HG02763 (cell line): ENCODE results near the gene CRHR2.
"Not testable (repeated sequence)": the region's sequence is repeated elsewhere in the genome, so short reads cannot be mapped to it uniquely, and the experiment has no call there.

Experiments used
- ATAC-seq: cut with Tn5 transposase; IDR thresholded peaks from one replicate; pipeline ENCODE4 v1.9.1; 2021; ENCODE audit warnings: mild to moderate bottlenecking, moderate library complexity; ENCODE audit not compliant: unreplicated experiment

Gene CRHR2

DNA sequence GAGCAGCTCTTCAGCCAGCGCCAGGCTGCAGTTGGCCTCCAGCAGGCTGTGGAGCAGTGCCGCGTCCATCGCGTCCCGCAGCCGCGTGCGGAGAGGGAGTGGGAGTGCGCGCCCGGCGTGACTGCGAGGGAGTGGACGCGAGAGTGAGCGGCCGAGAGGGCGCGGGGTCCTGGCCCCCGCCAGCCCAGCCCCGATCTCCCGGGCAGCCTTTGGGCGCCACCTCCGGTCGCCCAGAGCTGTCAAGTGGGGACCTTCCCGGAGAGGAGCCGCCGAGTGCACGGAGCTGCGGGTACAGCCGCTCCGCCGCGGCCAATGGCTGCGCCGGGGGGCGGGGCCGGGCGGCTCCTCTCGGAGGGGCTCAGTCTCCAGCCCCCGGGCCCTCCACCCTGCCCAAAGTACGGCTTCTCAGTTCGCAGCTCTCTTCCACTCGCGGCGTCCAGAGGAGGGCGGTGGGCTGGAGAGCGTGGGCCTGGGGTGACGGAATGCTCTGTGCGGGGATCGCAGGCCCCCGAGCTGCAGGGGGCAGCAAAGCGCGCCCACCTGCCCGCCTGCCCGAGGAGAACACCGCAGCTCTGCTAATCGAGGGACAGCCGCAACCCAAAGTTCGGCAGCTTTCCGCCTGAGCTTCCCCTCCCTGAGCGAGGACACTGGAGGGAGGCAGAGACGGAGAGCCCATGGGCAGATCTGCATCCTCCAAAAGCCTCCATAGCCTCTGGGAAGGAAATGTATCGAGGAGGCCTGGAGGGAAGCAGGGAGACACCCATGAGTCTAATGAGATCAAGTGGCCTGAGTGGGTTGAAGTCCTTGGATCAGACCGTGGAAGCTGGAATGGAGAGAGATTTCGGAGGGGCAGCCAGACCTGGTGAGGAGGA lies at the start of gene CRHR2:
Gene CRHR2 (minus strand): TSS at position 245 of the 872 bp plus-strand sequence. CDS start 176 bp downstream, at position 69.
- no peak for ATAC-seq

DNA sequence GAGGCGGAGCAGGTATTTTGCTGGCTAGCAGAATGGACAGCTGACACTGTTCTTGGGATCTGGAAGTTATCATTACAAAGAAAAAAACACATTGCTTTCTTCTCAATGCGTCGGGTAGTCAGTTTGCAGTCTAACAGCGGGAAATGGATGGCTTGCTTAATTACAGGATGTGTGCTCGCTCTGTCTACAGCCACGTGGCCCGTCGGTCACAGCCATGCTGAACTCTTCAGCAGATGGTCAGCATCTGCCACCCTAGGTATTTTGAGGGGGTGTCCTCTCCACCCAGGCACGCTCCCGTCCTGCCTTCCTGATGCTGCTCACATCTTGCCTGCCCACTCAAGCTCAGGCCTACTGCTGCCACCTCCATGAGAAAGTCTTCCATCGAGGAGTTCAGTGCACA lies 49.3 kb upstream of the CRHR2 start:
- no peak for ATAC-seq

- ATAC-seq: no peak
Observed at GRCh38 chr7:30730996-30731395, 48.7 kb upstream of the CRHR2 start.

DNA sequence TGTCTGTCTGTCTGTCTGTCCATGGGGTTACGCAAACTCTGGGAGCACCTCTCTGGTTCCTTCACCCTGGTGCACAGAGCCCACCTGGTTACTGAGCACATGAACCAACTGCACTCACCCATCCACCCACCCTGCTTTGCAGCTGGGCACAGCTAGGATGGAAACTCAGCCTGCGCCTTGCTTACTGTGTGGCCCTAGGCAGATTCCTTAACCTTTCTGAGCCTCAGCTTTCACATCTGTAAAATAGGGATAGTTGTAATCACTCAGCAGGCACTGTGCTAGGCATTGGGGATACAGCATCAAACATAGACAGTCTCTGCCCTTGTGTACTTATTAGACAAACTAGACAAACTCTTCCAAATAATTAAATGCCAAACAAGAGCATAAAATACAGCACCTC lies 47.8 kb upstream of the CRHR2 start:
- no peak for ATAC-seq

- ATAC-seq: no peak
Observed at GRCh38 chr7:30729642-30730041, 47.4 kb upstream of the CRHR2 start.

- ATAC-seq: no peak
Observed at GRCh38 chr7:30728591-30729100, 46.4 kb upstream of the CRHR2 start.

DNA sequence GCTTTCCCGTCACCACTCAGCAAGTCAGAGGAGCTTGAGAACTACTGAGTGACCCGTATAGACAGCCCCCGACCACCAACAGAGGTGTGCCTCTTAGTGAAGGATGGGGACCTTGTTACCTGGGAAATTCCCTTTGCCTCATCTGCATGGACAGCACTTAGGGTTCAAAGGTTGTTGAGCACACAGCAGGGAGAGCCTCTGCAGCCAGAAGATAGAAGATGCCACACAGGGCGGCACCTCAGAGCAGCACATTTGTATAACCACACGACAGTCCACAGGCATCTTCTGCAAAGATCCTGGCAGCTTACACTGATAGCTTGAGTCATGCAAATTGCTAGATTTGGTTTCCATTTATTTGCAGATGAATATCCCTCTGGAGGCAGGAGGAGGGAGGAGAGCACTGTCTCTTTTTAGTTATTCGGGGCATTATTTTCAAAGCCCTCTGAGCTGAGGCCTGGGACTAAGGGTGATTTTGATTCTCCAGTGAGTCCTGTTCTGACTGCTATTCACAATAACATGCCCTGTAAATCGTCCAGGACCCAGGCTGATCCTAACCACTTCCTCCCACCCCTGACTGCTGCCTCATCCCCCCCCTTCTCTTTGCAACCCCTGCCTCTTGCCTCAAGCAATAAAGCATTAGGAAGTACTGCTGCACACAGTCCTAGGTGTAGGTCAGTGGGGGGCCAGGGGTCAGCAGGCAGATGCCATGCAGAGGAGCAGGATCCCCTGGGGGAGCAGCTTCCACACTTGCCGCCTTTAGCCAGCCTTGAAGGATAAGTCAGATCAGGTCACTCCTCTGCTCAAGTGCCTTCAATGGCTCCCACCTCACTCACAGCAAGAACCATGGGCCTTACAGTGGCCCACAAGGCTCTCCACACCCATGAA lies 45.0 kb upstream of the CRHR2 start:
- no peak for ATAC-seq

- ATAC-seq: no peak
Observed at GRCh38 chr7:30726296-30727006, 44.2 kb upstream of the CRHR2 start.

DNA sequence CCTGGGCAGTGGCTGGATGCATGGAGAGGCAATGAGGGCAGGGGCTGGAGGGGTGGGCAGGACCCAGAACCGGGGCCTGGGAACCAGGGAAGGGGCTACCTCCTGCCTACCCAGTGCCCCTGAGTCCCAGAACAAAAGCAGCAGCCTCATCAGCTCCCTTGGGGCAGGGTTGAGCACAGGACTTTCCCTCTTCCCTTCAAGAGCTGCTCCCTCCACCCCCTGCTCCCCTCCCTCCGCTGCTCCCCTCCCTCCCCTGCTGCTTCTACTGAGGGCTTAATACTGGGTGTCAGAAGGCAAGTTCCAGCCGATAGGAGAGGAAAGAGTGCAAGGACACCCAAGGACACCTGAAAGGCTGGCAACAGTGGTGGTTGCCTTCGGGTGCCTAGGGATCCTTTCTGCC lies 41.5 kb upstream of the CRHR2 start:
- ATAC-seq: no peak

DNA sequence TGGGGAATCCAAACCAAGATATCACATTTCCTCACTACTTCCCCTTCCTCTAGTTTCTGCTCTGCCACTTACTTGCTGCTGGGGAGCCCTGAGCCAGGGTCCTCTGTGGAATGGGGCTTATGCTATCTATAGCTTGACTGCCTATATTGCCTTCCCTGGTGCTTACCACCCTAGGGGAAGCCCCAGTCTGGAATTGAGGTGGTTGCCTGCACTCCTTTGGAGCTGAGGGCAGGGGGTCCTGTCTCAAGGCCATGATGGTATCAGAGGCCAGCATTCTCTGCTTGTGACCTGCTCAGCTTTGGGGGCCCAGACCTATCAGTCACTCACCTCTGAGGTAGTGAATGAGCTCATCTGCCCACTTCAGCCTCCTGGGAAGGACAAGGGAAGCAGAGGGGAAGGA lies 40.4 kb upstream of the CRHR2 start:
- no peak for ATAC-seq

DNA sequence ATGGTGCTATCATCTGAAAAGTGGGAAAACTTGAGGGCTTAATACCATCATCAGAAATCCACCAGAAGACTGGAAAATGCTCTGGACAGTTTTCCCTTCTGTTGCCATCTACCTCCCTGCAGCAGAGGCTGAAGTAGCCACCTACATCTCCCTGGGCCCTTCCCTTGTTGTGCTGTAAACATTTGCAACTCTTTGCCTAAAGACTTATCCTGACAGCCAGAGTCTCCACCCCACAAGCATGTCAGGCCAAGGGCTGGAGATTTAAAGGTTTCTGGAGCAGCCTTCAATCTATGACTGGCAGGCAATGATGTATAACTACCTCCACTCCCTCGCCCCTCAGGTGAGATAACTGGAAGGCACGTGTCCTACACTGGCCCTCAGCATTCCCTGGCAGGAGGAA lies 39.9 kb upstream of the CRHR2 start:
- ATAC-seq: no peak

DNA sequence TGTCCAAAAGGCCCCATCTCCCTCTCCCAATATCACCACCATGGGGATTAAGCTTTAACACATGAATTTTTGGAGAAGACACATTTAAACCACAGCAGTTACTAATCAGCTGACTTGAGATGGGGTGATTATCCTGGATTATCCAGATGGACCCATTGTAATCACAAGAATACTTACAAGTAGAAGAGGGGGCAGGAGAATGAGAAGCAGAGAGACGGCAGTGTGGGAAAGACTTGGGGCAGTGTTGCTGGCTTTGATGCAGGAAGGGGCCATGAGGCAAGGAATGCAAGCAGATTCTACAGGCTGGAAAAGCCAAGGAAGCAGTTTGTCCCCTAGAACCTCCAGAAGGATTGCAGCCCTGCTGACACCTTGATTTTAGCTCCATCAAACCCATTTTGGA lies 39.0 kb upstream of the CRHR2 start:
- no peak for ATAC-seq

DNA sequence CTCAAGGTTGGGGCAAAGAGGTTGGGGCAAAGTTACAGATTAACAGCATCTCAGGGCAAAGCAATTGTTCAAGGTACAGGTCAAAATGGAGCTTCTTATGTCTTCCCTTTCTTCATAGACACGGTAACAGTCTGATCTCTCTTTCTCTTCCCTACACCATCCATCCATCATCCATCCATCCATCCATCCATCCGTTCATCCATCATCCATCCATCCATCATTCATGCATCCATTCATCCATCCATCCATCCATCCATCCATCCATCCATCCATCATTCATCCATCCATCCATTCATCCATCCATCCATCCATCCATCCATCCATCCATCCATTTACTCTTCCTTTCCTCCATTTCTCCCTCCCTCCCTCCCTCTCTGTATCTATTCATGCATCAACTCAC lies 37.2 kb upstream of the CRHR2 start:
- ATAC-seq: not testable (repeated sequence)

DNA sequence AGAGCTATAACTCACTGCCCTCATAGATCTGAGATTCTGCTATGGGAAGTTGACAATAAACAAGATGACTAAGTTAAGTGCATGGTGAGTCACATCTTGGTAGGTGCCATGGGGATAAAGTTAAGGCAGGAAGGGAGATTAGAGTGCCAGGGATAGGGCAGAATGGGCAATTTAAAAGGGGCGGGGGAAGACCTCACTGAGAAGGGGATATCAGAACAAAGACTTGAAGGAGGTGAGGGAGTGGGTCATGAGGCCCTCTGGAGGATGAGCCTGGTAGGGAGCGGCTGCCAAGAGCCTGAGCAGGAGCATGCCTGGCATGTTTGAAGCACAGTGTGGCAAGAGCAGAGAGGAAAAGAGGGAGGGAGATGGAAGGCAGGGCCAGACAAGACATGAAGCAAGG lies 34.9 kb upstream of the CRHR2 start:
- ATAC-seq: no peak

- ATAC-seq: no peak
Observed at GRCh38 chr7:30714129-30714528, 31.9 kb upstream of the CRHR2 start.

DNA sequence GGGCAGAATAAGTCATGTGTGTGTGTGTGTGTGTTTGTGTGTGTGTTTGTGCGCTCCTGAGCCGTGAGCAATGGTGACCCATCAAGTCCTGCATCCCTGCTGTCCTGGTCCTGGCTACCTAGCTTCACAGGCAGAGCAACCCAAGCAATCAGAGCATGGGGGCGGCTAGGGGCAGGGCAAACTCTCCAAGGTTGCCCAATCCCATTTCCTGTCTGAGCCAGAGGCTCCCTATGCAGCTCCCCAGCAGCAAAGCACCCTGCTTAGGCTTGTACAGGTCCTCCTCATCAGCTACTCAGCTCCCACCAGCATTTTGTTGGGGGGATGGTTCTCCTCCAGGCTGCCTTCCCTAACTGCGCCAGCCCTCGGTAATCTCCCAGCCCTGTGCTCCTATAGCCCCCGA lies 31.1 kb upstream of the CRHR2 start:
- no peak for ATAC-seq

GRCh38 chr7:30710669-30711068 lies 28.4 kb upstream of the CRHR2 start:
- no peak for ATAC-seq

DNA sequence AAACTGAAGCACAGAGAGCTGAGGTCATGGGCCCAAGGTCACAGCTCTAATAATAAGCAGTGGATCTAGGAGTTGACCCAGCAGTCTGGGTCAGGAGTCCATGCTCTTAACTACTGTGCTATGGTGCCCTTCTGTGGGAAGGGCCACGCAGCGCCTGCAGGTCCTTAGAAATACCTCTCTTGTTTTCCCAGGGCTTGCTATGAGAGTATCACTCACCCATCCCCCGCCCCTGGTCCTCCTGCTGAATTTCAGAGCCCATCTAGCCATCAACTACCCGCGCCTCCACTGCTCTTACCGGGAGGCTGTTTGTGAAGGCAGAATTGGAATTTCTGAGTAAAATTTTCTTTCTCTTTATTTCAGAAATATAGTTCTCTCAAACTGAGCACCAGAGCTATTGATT lies 27.3 kb upstream of the CRHR2 start:
- ATAC-seq: no peak

DNA sequence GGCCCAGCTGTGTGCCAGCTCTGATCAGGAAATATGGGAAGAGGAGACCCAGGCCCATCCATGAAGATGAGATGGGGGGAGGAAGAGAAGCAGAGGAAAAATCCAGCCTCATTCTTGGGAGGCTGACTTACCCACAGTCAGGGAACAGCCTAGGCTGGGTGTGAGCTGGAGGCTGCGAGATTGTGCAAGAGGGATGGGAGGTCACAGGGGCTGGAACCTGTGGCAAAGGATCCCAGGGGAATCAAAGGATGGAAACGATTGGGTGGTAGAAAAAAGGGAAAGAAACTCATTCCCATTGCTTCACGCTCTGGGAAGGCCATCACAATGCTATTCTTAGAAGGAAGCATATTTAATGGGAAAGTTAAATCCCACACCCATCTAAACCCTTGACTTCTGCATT lies 26.7 kb upstream of the CRHR2 start:
- ATAC-seq: no peak

- no peak for ATAC-seq
Observed at GRCh38 chr7:30708412-30708811, 26.2 kb upstream of the CRHR2 start.
